ENCODE data around the gene VPS26B. TPM values are rescaled to one million over a fixed set of nuclear protein-coding genes. Genes with fewer than 3 reads are reported as not detected.
A peak's percentile ranks its signal among the peaks of the same experiment; 100 is the strongest.

The VPS26B gene
- total and polyA plus RNA-seq, 7 donors = 22.8 to 53.7 (median 35.7) TPM

DNA sequence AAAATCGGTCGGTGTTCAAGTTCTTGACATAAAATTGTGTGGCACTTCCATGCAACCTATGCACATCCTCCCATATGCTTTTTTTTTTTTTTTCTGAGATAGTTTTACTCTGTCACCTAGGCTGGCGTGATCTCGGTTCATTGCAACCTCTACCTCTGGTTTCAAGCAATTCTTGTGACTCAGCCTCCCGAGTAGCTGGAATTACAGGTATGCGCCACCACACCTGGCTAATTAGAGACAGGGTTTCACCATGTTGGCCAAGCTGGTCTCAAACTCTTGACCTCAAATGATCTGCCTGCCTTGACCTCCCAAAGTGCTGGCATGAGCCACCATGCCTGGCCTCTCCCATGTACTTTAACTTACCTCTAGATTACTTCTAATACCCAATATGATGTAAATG, 66.7 kb downstream of the VPS26B start:
- Histone ChIP-seq H3K36me3 (no peaks in the 10 kb centered on the region), H3K4me3 (no peak overlapping the region), H3K4me1 (no peaks in the 10 kb centered on the region), H3K27ac (no peak overlapping the region), H3K9me3 (no peaks in the 10 kb centered on the region), H3K27me3 (no peaks in the 10 kb centered on the region)
- WGBS, 2 donors = 75 to 95% methylated on average over 6 of the region's 6 CpGs
- intact Hi-C loops (cut with DNase I) = no loop called here
- TF ChIP-seq EP300 (IDR thresholded peaks at IDR 0.05) (no peak), POLR2AphosphoS5 (IDR thresholded peaks at IDR 0.05) (no peak), POLR2A (IDR thresholded peaks at IDR 0.05) (no peak)
- TF ChIP-seq, protein P1, sequence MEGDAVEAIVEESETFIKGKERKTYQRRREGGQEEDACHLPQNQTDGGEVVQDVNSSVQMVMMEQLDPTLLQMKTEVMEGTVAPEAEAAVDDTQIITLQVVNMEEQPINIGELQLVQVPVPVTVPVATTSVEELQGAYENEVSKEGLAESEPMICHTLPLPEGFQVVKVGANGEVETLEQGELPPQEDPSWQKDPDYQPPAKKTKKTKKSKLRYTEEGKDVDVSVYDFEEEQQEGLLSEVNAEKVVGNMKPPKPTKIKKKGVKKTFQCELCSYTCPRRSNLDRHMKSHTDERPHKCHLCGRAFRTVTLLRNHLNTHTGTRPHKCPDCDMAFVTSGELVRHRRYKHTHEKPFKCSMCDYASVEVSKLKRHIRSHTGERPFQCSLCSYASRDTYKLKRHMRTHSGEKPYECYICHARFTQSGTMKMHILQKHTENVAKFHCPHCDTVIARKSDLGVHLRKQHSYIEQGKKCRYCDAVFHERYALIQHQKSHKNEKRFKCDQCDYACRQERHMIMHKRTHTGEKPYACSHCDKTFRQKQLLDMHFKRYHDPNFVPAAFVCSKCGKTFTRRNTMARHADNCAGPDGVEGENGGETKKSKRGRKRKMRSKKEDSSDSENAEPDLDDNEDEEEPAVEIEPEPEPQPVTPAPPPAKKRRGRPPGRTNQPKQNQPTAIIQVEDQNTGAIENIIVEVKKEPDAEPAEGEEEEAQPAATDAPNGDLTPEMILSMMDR (IDR thresholded peaks at IDR 0.05) = no peak
- no peak for DNase-seq

DNA sequence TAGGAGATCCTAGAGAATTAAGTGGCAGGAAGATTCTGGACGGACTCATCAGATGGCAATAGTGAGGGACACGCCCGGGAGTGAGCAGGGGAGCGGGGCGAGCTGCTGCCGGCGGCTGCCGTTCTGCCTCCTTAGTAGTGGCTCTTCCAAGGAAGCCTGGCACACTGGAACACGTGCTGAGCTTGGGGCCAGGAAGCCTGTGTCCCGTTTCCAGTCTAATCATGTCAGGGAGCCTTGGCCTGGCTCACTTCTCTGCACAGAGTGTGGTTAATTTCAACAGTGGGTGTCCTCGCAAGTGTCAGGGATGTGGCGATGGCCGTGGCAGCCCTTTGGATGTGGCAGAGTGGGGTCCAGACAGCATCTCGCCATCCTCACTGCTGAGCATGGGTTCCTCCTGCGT, 68.2 kb downstream of the VPS26B start:
- WGBS, 2 donors = 78 to 89% methylated on average over 15 of the region's 15 CpGs
- Histone ChIP-seq H3K9me3 (no peaks in the 10 kb centered on the region), H3K27me3 (no peaks in the 10 kb centered on the region), H3K4me3 (no peak overlapping the region), H3K4me1 (no peaks in the 10 kb centered on the region), H3K27ac (no peak overlapping the region), H3K36me3 (no peaks in the 10 kb centered on the region)
- intact Hi-C loops (cut with DNase I) = no loop called here
- TF ChIP-seq POLR2AphosphoS5 (IDR thresholded peaks at IDR 0.05) = no peak
- no peak for TF ChIP-seq EP300 (IDR thresholded peaks at IDR 0.05)
- TF ChIP-seq, protein P1 (IDR thresholded peaks at IDR 0.05) = no peak
- no peak for TF ChIP-seq POLR2A (IDR thresholded peaks at IDR 0.05)
- peak; percentile 30 for DNase-seq

DNA sequence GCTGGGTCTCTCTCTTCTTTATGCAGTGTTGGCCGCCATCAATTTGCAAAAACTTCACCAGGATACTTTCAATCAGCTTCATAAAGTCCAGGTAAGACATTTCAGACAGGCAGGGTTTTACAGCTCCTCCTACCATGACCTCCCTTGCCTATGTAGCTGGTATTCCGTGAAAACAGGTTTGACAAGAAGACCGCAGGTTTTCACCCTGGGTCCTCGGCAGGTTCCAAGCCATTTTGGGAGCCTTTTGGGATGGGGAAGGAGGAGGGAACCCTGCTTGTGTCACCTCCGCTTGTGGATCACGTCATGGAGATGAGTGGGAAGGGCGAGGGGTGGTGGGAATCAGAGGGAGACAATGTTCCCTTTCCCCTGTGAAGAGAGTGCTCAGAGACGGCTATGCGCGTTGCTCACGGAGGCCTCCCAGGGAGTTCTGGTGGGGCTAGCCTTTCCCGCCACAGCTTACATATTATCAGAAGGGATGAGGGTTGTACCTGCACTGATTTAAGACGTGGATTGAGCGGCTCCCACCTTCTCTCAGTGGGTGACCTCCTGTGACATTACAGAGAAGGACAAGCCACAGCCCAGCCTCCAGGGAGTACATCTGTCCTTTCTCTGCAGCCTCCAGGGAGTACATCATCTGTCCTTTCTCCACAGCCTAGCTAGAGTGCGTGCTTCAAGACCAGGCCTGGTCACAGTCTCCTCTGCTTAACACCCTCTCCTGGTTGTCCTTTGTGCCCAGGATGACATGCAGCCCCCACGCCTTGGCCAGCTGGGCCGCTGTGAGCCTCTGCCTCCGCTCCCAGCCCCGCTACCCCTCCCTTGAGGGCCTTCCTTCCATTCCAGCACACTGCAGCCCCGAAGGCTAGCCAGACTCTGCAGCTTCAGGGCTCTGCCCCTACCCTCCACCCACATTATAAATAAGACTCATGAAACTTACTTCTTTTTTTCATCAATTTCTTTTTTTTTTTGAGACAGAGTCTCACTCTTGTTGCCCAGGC, 68.9 kb downstream of the VPS26B start:
- Histone ChIP-seq H3K27me3 (no peaks in the 10 kb centered on the region), H3K36me3 (no peaks in the 10 kb centered on the region), H3K9me3 (no peaks in the 10 kb centered on the region), H3K4me3 (no peak overlapping the region), H3K4me1 (no peaks in the 10 kb centered on the region), H3K27ac (no peak overlapping the region)
- intact Hi-C loops (cut with DNase I) = no loop called here
- DNase-seq = peak; percentile 25
- no peak for TF ChIP-seq POLR2A (IDR thresholded peaks at IDR 0.05)
- no peak for TF ChIP-seq EP300 (IDR thresholded peaks at IDR 0.05)
- TF ChIP-seq, protein P1 (IDR thresholded peaks at IDR 0.05) = no peak
- TF ChIP-seq POLR2AphosphoS5 (IDR thresholded peaks at IDR 0.05) = no peak
- WGBS, 2 donors = 69 to 76% methylated on average over 20 of the region's 20 CpGs

DNA sequence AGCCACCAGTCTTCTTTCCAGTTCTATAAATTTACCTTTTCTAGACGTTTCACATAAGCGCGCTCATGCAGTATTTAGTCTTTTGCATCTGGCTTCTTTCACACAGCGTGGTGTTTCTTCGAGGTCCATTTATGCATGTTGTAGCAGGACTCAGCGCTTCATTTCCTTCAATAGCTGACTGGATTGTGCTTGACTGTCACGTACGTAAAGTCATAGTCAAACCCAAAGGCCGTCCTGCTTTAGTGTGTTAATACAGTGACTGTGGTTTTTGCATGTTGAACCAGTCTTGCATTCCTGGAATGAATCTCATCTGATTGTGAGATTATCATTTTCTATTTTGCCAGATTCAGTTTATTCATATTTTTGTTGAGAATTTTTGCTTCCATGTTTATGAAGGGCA, 70.2 kb downstream of the VPS26B start:
- Histone ChIP-seq H3K9me3 (no peaks in the 10 kb centered on the region), H3K4me3 (no peak overlapping the region), H3K36me3 (no peaks in the 10 kb centered on the region), H3K27ac (no peak overlapping the region), H3K4me1 (no peaks in the 10 kb centered on the region), H3K27me3 (no peaks in the 10 kb centered on the region)
- intact Hi-C loops (cut with DNase I) = no loop called here
- 67 to 82% methylated on average over 9 of the region's 9 CpGs for WGBS, 2 donors
- DNase-seq = no peak
- TF ChIP-seq, protein P1 (IDR thresholded peaks at IDR 0.05) = no peak
- TF ChIP-seq POLR2AphosphoS5 (IDR thresholded peaks at IDR 0.05) (no peak), EP300 (IDR thresholded peaks at IDR 0.05) (no peak), POLR2A (IDR thresholded peaks at IDR 0.05) (no peak)

Other genes with a start within 250 kb of the VPS26B start
- 100 to 1,000 TPM in 1 of 4 donors, 10 to 100 TPM in 3; 69.4 to 125 (median 82.0) TPM for gene JAM3, start 155.6 kb upstream of the VPS26B start, total RNA-seq
- 1 to 10 TPM in 2 of 3 donors, under 1 TPM in 1; 0.69 to 7.5 (median 3.0) TPM for gene JAM3, start 155.6 kb upstream of the VPS26B start, polyA plus RNA-seq
- gene NCAPD3, start 704 bp upstream of the VPS26B start, total RNA-seq = 1 to 10 TPM; 6.4 to 8.9 (median 8.0) TPM
- 10 to 100 TPM in 1 of 3 donors, 1 to 10 TPM in 2; 1.8 to 13.0 (median 3.0) TPM for gene NCAPD3, start 704 bp upstream of the VPS26B start, polyA plus RNA-seq
- 10 to 100 TPM; 69.9 to 92.2 (median 74.4) TPM for gene THYN1, start 28.7 kb downstream of the VPS26B start, total RNA-seq
- gene THYN1, start 28.7 kb downstream of the VPS26B start, polyA plus RNA-seq = 10 to 100 TPM; 38.1 to 49.2 (median 48.0) TPM
- gene ACAD8, start 28.9 kb downstream of the VPS26B start, total RNA-seq = 10 to 100 TPM; 25.5 to 30.1 (median 26.9) TPM
- gene ACAD8, start 28.9 kb downstream of the VPS26B start, polyA plus RNA-seq = 10 to 100 TPM; 19.0 to 31.2 (median 28.0) TPM
- 1 to 10 TPM in 3 of 4 donors, under 1 TPM in 1; 0.82 to 8.9 (median 4.1) TPM for gene GLB1L3, start 51.7 kb downstream of the VPS26B start, total RNA-seq
- gene GLB1L3, start 51.7 kb downstream of the VPS26B start, polyA plus RNA-seq = under 1 TPM in 1 of 3 donors, not detected in 2; 0.25 TPM
- 100 to 1,000 TPM in 1 of 4 donors, 10 to 100 TPM in 3; 30.8 to 108 (median 51.0) TPM for gene GLB1L2, start 107.3 kb downstream of the VPS26B start, total RNA-seq
- gene GLB1L2, start 107.3 kb downstream of the VPS26B start, polyA plus RNA-seq = 10 to 100 TPM in 1 of 3 donors, 1 to 10 TPM in 2; 4.2 to 16.5 (median 6.0) TPM
- under 1 TPM in 3 of 4 donors, not detected in 1; 0.16 to 0.28 (median 0.27) TPM for gene B3GAT1, start 187.6 kb downstream of the VPS26B start, total RNA-seq
- gene B3GAT1, start 187.6 kb downstream of the VPS26B start, polyA plus RNA-seq = under 1 TPM in 1 of 3 donors, not detected in 2; 0.63 TPM

Data from sigmoid colon (tissue), 7 donors.